Ammon's horn (tissue), 1 donor: Measurements from ENCODE around the gene AKAP13.

Experiments used
- DNase-seq: peaks from one replicate; pipeline ENCODE4 v3.0.0-alpha.2; 2016; ENCODE audit warnings: low spot score

Gene AKAP13

GRCh38 chr15:85386261-85386660, 5.9 kb downstream of the AKAP13 start:
- no peak for DNase-seq

GRCh38 chr15:85388566-85389305, 8.3 kb downstream of the AKAP13 start:
- no peak for DNase-seq

GRCh38 chr15:85389306-85389650, 8.9 kb downstream of the AKAP13 start:
- no peak for DNase-seq

DNA sequence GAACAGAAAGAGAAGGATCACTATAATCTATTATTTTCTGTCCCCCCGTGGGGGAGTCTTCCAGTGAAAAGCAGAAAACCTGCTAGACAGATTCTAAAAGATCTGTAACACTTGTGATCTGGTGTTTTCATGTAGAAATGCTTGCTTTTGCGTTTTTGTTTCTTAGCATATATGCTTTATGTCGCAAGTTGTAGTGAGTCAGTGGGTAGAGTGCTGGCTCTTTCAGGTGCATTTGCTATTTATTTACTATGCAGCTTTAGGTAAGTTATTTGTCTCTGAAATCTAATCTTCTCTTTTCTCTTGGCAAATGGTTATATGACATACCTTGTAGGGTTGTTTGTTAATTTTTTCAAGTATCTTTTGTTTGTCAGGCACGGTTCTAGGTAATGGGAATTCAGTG, 9.4 kb downstream of the AKAP13 start:
- DNase-seq = no peak

GRCh38 chr15:85393210-85393609, 12.8 kb downstream of the AKAP13 start:
- DNase-seq = no peak

DNA sequence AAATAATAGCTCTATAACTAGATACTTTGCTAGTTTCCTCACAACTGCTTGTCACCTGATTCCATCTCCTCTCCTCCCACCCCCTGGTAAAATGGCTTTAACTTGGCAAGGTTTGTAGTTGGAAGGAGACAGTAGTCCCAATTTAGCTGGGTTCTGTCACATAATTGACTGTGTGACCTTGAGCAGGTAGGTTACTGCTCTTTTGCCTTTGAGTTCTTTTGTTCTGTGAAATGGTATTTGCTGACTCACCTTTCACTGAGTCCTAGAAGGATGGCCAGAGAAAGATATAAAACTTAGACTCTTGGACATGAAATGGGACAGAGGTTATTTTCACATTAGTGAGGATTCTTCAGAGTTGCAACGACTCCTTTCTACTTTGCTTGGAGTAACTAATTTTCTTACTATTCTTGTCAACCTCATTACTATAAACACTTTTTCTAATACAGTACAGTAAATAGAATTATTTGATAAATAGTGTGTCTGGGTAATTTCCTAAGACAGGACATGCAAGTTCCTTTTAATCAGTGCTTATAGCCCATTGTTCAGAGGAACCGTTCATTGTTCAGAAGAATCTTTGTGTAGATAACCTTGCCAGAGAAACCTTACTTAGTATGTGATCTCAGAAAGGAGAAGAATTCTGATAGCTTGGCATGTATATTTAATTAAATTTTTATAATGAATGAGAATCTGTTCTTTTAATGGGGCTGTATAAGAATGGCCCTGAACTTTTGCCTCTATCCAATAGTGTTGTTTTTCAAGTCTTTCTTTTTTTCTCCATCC, 14.3 kb downstream of the AKAP13 start:
- DNase-seq = no peak

GRCh38 chr15:85396554-85396953, 16.2 kb downstream of the AKAP13 start:
- no peak for DNase-seq

- no peak for DNase-seq
These were observed 16.7 kb downstream of the AKAP13 start for GRCh38 chr15:85397151-85397550.

GRCh38 chr15:85397926-85398325, 17.5 kb downstream of the AKAP13 start:
- DNase-seq = no peak

GRCh38 chr15:85398822-85399221, 18.4 kb downstream of the AKAP13 start:
- no peak for DNase-seq

DNA sequence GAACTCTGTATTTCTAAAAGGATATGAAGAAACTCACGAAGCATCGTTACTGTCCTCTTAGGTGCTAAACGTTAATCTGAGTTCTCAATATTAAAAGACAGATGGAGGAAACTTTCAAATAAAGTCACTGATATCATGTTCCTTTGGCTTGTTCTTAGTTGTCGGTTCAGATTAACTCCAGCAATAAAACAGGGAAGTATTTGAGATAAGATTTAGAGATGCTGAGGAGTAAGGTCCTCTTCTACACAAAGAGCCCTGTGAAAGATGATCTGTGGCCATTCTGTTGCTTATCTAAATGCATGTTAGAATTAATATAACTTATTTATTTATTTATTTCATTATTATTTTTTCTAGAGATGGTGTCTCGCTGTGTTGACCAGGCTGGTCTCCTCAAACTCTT, 19.2 kb downstream of the AKAP13 start:
- DNase-seq = no peak

DNA sequence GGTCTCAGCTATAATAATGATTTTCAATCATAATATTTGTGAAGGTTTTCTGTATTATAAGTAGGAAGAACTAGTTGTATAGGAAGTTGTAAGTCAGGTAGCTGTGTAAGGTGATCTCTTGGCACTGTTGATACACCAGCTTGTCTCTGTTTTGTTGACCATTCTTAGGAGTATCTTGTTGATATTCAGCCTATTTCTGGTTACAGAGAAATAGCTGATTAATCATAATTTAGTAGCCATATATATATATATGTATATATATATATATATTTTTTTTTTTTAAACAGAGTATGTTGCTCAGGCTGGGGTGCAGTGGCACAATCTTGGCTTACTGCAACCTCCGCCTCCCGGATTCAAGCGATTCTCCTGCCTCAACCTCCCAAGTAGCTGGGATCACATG, 20.2 kb downstream of the AKAP13 start:
- no peak for DNase-seq

GRCh38 chr15:85401108-85401774, 20.8 kb downstream of the AKAP13 start:
- no peak for DNase-seq

DNA sequence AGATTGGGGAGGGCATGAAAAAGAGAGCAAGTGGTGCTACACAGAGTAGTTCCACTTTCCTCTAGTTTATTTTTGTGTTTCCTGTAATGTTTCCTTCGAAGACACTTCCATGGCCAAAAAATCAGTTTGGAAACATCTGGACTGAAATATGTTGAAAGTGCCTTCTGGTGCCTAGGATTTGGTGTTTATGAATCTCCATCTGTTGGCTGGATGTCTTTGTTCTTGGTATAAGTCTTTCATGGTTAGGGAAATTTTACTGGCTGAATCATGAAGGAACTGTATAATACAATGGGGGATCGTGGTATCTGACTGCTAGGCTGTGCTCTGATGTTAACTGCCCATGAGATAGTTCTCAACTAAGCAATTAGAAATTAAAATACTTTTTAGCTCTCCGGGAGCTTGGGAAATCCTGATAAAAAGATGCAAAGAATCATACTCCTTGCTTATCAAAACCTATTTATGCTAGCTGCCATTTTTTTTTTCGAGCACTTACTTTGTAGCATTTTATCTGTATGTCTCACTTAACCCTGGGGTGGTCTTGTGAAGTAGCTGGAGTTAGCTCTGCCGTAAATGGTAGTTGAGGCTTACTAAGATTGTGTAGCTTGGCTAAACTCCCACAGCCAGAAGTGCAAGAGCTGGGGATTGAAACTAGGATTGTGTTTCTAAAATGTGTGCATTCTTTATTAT, 21.9 kb downstream of the AKAP13 start:
- DNase-seq = no peak

DNA sequence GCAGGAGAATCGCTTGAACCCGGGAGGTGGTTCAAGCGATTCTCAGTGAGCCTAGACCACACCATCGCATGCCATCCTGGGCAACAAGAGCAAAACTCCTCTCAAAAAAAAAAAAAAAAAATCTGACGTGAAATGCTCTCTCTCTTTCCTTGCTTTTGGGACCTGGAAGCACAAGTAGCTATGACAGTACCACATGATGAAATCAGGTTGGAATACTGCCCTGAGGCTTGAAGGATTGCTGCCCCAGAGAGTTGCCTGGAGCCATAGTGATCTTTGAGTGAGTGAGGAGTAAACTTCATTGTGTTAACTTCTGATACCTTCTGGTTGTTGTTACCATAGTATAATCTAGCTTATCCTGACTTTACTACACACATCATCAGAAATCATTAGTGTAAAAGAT, 23.3 kb downstream of the AKAP13 start:
- DNase-seq = no peak

GRCh38 chr15:85404176-85404917, 23.9 kb downstream of the AKAP13 start:
- DNase-seq = no peak

DNA sequence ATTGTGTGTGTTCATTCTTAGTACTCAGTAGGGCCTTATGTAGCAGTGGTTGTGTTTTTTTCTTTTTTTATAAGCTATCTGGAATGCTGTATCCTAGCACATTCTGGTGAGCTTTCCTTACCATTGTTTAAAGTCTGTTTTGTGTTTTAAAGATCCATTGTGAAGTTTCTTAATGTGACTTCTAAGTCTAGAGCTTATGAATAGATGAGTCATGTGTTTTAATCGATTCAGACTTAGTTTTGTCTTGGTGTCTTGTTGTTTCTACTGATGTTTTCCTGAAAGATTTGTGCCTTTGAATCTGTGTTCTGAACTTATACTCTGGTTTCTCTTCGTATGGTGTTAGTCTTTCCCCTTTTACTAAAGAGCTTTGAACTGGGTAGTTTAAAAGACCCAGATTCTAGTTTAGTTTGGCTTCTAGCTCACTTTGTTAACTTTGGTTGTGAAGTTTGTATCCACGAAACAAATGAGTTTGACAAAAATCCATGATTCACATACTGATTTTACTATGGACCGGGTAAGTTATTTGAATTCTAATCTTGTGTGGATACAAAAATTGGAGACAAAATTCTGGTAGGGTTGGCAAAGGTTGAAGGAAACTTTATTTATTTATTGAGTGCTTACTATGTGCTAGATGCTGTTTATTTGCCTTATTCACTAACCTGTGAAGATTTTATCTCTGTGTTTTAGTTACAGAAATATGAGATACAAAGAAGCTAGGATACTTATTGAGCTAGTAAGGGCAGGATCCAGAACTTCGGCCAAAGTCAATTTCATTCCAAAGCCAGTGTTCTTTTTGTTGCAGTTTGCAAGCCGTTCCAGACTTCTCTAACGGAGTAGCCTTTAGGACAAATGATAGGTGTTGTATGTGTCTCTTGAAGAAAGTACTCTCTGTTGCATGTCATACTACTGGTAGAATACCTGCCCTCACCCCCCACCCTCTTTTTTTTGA, 24.8 kb downstream of the AKAP13 start:
- DNase-seq = no peak

DNA sequence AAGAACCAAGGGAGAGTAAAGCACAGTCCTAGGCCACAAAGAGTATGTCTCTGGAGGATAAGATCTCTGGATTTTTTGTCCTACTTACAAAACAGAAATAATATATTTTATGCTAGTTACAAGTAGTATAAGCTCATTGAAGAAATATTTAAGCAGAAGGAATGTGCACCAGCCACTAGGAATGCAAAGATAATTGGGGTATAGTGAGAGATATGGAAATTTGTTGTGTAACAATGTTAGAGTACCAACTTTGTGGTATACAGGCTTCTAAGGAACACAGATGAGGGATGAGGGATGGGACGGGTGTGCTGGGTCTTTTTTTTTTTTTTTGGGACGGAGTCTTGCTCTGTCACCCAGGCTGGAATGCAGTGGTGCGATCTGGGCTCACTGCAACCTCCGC, 26.5 kb downstream of the AKAP13 start:
- DNase-seq = no peak

- no peak for DNase-seq
These were observed 27.2 kb downstream of the AKAP13 start for GRCh38 chr15:85407421-85408269.

GRCh38 chr15:85408270-85408746, 27.9 kb downstream of the AKAP13 start:
- no peak for DNase-seq
